Smooth muscle cell (in vitro differentiated cells): ENCODE results near the gene RNF103. TPM values are rescaled to one million over a fixed set of nuclear protein-coding genes. Genes with fewer than 3 reads are reported as not detected.

Experiments used
- DNase-seq: peaks from one replicate; lab custom pipeline; 2025; ENCODE audit not compliant: unreplicated experiment; lab: John Stamatoyannopoulos, UW
- H2AFZ ChIP-seq: fragments of 200-600 bp; sonication (generic); 2 replicates; pipeline ENCODE4 v1.6.0; 2016; ENCODE audit warnings: antibody characterized with exemption, low read depth, mild to moderate bottlenecking
- H3F3A ChIP-seq: fragments of 200-600 bp; sonication (generic); 2 replicates; pipeline ENCODE4 v1.6.0; 2017; ENCODE audit warnings: antibody characterized with exemption, low read depth
- H3K27ac ChIP-seq: fragments of 200-600 bp; sonication (generic); 2 replicates; pipeline ENCODE4 v1.5.1; 2016; ENCODE audit warnings: low read depth, mild to moderate bottlenecking
- H3K27me3 ChIP-seq: fragments of 200-600 bp; sonication (generic); 2 replicates; pipeline ENCODE4 v1.6.1; 2016; ENCODE audit warnings: low read depth, mild to moderate bottlenecking
- H3K36me3 ChIP-seq: fragments of 200-600 bp; sonication (generic); 2 replicates; pipeline ENCODE4 v1.5.1; 2016; ENCODE audit warnings: low read depth
- H3K4me1 ChIP-seq: fragments of 200-600 bp; sonication (generic); 2 replicates; pipeline ENCODE4 v1.5.1; 2016; ENCODE audit warnings: low read depth
- H3K4me2 ChIP-seq: fragments of 200-600 bp; sonication (generic); 2 replicates; pipeline ENCODE4 v1.6.0; 2016; ENCODE audit warnings: mild to moderate bottlenecking
- H3K4me3 ChIP-seq: fragments of 200-600 bp; sonication (generic); 2 replicates; pipeline ENCODE4 v1.5.1; 2016; ENCODE audit warnings: mild to moderate bottlenecking
- H3K79me2 ChIP-seq: fragments of 200-600 bp; sonication (generic); 2 replicates; pipeline ENCODE4 v1.6.0; 2016; ENCODE audit warnings: low read depth, mild to moderate bottlenecking
- H3K9ac ChIP-seq: fragments of 200-600 bp; sonication (generic); 2 replicates; pipeline ENCODE4 v1.6.0; 2016; ENCODE audit warnings: low read depth
- H3K9me3 ChIP-seq: fragments of 200-600 bp; sonication (generic); replicated peaks from 2 replicates; pipeline ENCODE4 v1.5.1; 2016; ENCODE audit warnings: low read depth
- H4K20me1 ChIP-seq: fragments of 200-600 bp; sonication (generic); 2 replicates; pipeline ENCODE4 v1.6.0; 2016; ENCODE audit warnings: low read depth
- CTCF ChIP-seq: fragments of 200-600 bp; sonication (generic); IDR thresholded peaks from 2 replicates; pipeline ENCODE4 v1.5.1; 2017; ENCODE audit warnings: borderline replicate concordance, mild to moderate bottlenecking, antibody characterized with exemption; ENCODE audit not compliant: insufficient read depth, poor library complexity, severe bottlenecking
- WGBS: methylation state at CpG from one replicate; pipeline ENCODE4 v1.1.7; 2016; ENCODE audit warnings: low lambda C conversion rate; 5-methylcytosine and 5-hydroxymethylcytosine counted together
- polyA plus RNA-seq: library from polyadenylated mRNA; unstranded; fragments of >200 nt; fragmentation: Nextera tagmentation; extraction: Ambion mirVana; gene quantifications from 2 replicates; pipeline ENCODE4 v1.2.1, GENCODE V29; 2016
- total RNA-seq: library from RNA; depleted of rRNA; stranded (reverse); fragments of >200 nt; gene quantifications from 2 replicates; pipeline ENCODE4 v1.2.3, GENCODE V29; 2014

RNF103 gene
- total and polyA plus RNA-seq, 2 experiments from 2014 or later, result 14.8 to 21.5 TPM

- Histone ChIP-seq H2AFZ (no peak overlapping the region), H3K27me3 (no peaks in the 10 kb centered on the region), H3F3A (no peaks in the 10 kb centered on the region), H3K79me2 (no peaks in the 10 kb centered on the region), H3K9me3 (peaks cover 7% of the 10 kb centered on the region), H3K36me3 (no peaks in the 10 kb centered on the region), H3K9ac (no peak overlapping the region), H3K4me1 (no peaks in the 10 kb centered on the region), H3K4me3 (no peak overlapping the region), H3K4me2 (no peak overlapping the region), H4K20me1 (no peaks in the 10 kb centered on the region), H3K27ac (no peak overlapping the region)
- TF ChIP-seq CTCF, result no peak
- WGBS, result over 99% methylated on average over 4 of the region's 4 CpGs
- no peak for DNase-seq
Measured at GRCh38 chr2:86646329-86646728, 22.7 kb upstream of the RNF103 start.

GRCh38 chr2:86645752-86646151, 22.1 kb upstream of the RNF103 start:
- H3K36me3 ChIP-seq, result no peaks in the 10 kb centered on the region
- no peaks in the 10 kb centered on the region for H3K4me1 ChIP-seq
- H3K4me2 ChIP-seq, result no peak overlapping the region
- H3K79me2 ChIP-seq, result no peaks in the 10 kb centered on the region
- 78% methylated on average over 4 of the region's 4 CpGs for WGBS
- no peak overlapping the region for H3K27ac ChIP-seq
- H2AFZ ChIP-seq, result no peak overlapping the region
- H3K9ac ChIP-seq, result no peak overlapping the region
- H3K4me3 ChIP-seq, result no peak overlapping the region
- no peaks in the 10 kb centered on the region for H4K20me1 ChIP-seq
- H3K27me3 ChIP-seq, result no peaks in the 10 kb centered on the region
- H3F3A ChIP-seq, result no peaks in the 10 kb centered on the region
- peaks cover 7% of the 10 kb centered on the region for H3K9me3 ChIP-seq
- TF ChIP-seq CTCF, result no peak
- no peak for DNase-seq

- no peak for DNase-seq
- Histone ChIP-seq H3K27ac (no peak overlapping the region), H3K4me3 (no peak overlapping the region), H4K20me1 (no peaks in the 10 kb centered on the region), H3K27me3 (no peaks in the 10 kb centered on the region), H3K4me1 (no peaks in the 10 kb centered on the region), H3F3A (no peaks in the 10 kb centered on the region), H3K4me2 (no peak overlapping the region), H3K79me2 (no peaks in the 10 kb centered on the region), H2AFZ (no peak overlapping the region), H3K9me3 (no peaks in the 10 kb centered on the region), H3K9ac (no peak overlapping the region), H3K36me3 (no peaks in the 10 kb centered on the region)
- 85% methylated on average over 1 of the region's 1 CpG for WGBS
- TF ChIP-seq CTCF, result no peak
Measured at GRCh38 chr2:86638712-86639111, 15.0 kb upstream of the RNF103 start.

- Histone ChIP-seq H3K79me2 (no peaks in the 10 kb centered on the region), H4K20me1 (no peaks in the 10 kb centered on the region), H2AFZ (no peak overlapping the region), H3K9ac (no peak overlapping the region), H3F3A (no peaks in the 10 kb centered on the region), H3K27ac (no peak overlapping the region), H3K36me3 (no peaks in the 10 kb centered on the region), H3K4me1 (no peaks in the 10 kb centered on the region), H3K9me3 (no peaks in the 10 kb centered on the region), H3K4me2 (no peak overlapping the region), H3K4me3 (no peak overlapping the region), H3K27me3 (no peaks in the 10 kb centered on the region)
- DNase-seq, result no peak
- WGBS, result 95% methylated on average over 5 of the region's 5 CpGs
- no peak for TF ChIP-seq CTCF
Measured at GRCh38 chr2:86636842-86637241, 13.2 kb upstream of the RNF103 start.
